Fibroblast of pulmonary artery (primary cell): Measurements from ENCODE around the gene LMO2.
A peak's percentile ranks its signal among the peaks of the same experiment; 100 is the strongest.

Source experiments
- DNase-seq: peaks from one replicate; pipeline ENCODE4 v3.0.0-alpha.2; 2010; ENCODE audit warnings: low read depth
- H3K4me3 ChIP-seq: replicated peaks from 2 replicates; pipeline ENCODE4 v1.5.1; 2011; ENCODE audit warnings: low read depth, mild to moderate bottlenecking, control low read depth, low read length, moderate library complexity
- TF ChIP-seq, protein P1 (sequence below): IDR thresholded peaks from 2 replicates; pipeline ENCODE4 v1.5.1; 2011; ENCODE audit warnings: mild to moderate bottlenecking, control low read depth, low read length, inconsistent platforms; ENCODE audit errors: missing control alignments

The LMO2 gene

DNA sequence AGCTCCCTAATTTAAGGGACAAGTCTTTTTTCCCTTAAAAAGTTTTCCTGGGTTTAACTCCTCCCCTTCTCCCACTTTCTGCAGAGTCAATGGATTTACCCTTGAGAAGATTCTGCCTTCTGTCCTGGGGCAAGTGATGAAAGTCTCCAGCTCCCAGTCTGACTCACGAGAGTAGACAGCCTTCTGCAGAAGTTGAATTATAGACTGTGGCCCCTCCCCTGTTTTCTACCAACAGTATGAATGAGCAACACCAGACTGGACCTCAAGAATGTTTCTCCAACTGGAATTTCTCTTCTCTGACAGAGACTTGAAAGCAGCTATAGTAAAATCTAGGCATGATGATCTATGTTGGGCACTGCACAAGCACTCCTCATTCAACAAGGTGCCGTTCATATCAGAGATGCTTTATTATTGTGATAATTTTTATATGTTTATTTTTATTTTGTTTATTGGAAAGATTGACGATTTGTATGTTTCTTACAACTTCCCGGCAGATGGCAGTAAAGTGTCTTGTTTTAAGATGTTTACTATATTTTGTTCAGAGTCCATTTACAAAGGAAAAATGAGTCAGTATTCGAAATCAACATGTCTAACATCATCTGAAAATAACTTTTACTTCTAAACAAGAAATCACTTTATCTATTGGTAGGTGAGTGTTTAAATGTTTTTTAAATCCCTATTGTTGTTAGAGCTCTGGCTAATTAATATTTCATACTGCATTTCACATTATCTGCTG, 56.6 kb downstream of the LMO2 start:
- TF ChIP-seq, protein P1, sequence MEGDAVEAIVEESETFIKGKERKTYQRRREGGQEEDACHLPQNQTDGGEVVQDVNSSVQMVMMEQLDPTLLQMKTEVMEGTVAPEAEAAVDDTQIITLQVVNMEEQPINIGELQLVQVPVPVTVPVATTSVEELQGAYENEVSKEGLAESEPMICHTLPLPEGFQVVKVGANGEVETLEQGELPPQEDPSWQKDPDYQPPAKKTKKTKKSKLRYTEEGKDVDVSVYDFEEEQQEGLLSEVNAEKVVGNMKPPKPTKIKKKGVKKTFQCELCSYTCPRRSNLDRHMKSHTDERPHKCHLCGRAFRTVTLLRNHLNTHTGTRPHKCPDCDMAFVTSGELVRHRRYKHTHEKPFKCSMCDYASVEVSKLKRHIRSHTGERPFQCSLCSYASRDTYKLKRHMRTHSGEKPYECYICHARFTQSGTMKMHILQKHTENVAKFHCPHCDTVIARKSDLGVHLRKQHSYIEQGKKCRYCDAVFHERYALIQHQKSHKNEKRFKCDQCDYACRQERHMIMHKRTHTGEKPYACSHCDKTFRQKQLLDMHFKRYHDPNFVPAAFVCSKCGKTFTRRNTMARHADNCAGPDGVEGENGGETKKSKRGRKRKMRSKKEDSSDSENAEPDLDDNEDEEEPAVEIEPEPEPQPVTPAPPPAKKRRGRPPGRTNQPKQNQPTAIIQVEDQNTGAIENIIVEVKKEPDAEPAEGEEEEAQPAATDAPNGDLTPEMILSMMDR: peak; percentile 25

DNA sequence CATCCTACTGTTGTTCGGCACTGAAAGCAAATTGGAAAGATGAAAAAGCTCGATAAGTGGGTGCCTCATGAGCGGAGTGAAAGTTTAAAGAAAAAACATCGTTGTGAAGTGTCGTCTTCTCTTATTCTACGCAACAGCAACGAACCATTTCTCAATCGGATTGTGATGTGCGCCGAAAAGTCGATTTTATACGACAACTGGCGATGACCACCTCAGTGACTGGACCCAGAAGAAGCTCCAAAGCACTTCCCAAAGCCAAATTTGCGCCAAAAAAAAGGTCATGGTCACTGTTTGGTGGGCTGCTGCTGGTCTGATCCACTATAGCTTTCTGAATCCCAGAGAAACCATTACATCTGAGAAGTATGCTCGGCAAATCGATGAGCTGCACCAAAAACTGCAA, 59.2 kb downstream of the LMO2 start:
- no peak overlapping the region for H3K4me3 ChIP-seq
- TF ChIP-seq, protein P1: no peak
- DNase-seq: no peak

More for the DNA sequence above, 56.6 kb downstream of the LMO2 start:
- H3K4me3 ChIP-seq: no peak overlapping the region
- peak; percentile 70 for DNase-seq

DNA sequence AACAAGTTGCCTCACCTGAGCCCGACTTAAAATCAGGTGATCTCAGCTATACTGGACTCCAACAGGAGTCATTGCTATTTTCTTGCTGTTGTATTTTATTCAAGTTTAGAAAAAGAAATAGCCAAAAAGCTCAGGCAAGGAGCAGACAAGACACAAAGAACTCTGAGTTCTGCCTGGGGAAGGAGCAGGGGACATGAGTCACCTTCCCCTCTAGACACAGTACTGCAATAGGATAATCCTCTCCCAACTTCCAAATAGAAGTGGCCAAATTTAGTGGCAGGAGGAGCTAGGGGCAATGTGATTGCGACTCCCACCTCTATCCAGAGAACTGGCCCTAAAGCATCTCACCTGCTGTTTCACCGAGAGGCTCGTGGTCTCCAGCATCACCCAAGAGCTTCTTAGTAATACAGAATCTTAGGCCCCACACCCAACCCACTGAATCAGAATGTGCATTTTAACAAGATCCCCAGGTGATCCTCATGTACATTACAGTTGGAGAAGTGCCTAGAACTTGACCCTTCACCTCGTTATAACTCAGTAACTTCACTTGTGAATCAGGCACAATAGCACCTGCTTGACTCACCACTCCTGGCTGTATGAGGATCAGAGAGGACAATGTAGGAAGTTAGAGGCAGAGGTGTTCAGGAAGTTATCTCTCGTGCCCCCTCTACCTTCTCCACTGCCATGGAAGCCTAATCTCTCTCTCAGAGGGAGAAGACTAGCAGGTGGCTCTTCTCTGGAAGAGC, 60.8 kb downstream of the LMO2 start:
- H3K4me3 ChIP-seq: no peak overlapping the region
- TF ChIP-seq, protein P1: no peak
- no peak for DNase-seq

DNA sequence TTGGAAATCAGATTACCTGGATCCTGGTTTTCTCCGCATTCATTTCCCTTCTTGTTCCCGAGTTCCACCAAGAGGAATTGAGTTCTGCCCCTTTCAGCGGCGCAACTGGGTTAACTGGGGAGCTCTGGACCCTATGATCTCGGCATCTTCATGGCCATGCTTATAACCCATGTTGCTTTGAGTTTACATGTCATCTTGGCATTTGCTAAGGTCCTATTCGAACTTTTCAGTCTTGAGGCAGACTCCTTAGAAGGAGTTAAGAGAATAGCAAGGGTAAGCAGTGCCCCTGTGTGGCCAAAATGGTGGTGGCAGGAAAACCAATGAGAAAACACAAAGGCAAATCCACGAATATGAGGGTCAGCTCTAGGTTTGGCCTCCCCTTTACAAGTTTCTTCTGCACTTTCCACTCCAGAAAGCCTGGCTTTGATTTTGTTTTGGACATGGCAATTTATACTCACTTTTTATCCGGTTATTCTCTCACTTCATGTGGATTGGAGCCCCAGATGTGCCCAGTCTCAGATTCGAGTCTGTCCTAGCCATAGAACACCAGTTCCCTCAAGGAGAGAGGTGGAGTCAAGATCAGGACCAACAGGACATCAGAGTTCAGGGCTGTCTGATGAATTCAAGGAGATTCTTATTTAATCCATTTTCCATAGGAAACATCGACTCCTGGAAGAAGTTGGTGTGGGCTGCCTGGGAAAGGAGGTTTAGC, 62.3 kb downstream of the LMO2 start:
- peak; percentile 82 for DNase-seq
- peak overlapping the region; percentile 53 for H3K4me3 ChIP-seq
- TF ChIP-seq, protein P1: peak; percentile 93

DNA sequence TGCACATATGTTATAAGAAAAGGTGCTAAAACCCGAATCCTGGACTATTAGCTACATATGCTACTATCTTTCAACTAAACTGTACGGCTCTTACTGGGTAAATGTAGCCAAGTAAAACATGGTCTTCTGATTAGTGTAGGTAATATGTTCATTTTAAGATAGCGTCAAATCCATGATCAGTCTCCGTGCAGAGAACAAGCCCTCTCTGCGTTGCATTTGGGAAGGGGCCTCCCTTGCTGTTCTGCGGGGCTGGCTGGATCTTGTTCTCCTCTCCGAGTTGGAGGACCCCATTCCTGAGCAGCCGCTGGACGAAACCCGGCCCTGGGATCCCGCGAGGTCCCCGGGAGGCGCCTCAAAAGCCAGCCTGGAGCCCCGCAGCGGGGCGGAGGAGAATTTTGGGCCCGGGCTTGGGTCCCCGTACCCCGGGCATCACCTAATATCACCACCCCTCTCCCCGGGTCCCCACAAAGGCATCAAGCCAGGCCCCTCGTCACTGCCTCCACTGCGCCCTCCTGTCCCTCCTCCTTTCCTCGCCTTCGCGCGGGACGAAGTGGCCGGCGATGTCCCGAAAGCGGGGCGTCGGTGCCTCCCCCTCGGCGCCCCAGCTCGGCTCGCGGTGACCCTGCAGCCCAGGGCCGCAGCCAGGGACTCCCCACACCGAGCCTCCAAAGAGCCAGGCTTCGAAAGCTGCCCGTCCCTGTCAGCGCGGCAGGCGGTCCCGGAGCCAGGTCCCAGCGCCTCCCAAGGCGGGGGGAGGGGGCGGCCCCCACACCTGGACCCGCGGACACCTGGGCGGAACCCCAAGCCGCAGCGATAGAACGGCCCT, 63.1 kb downstream of the LMO2 start:
- TF ChIP-seq, protein P1: no peak
- no peak for DNase-seq
- H3K4me3 ChIP-seq: peak overlapping the region; percentile 53

DNA sequence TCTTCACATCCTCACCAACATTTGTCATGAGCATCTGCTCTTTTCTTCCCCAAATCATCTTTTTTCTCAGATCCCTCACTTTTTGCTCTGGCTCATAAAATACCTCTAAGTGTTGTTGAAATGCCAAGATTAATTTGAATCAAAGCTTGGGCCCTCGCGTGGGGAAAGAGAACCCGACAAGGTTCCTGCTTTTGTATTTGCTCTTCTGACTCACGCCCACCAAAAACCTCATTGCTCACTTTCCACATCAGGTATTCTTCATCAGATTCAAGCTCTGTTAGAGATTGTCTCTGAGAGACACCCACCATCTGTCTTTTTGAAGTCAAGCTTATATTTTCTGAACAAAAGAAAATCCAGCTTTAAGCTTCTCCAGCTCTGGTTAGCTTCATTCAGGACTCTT, 64.7 kb downstream of the LMO2 start:
- TF ChIP-seq, protein P1: no peak
- H3K4me3 ChIP-seq: no peak overlapping the region
- no peak for DNase-seq
